ENCODE results near the gene MARCOL.

- no peak for TF ChIP-seq POLR2AphosphoS5 (IDR thresholded peaks at IDR 0.05)
- TF ChIP-seq POLR2A (IDR thresholded peaks at IDR 0.05), result no peak
- TF ChIP-seq, protein P1, sequence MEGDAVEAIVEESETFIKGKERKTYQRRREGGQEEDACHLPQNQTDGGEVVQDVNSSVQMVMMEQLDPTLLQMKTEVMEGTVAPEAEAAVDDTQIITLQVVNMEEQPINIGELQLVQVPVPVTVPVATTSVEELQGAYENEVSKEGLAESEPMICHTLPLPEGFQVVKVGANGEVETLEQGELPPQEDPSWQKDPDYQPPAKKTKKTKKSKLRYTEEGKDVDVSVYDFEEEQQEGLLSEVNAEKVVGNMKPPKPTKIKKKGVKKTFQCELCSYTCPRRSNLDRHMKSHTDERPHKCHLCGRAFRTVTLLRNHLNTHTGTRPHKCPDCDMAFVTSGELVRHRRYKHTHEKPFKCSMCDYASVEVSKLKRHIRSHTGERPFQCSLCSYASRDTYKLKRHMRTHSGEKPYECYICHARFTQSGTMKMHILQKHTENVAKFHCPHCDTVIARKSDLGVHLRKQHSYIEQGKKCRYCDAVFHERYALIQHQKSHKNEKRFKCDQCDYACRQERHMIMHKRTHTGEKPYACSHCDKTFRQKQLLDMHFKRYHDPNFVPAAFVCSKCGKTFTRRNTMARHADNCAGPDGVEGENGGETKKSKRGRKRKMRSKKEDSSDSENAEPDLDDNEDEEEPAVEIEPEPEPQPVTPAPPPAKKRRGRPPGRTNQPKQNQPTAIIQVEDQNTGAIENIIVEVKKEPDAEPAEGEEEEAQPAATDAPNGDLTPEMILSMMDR (IDR thresholded peaks at IDR 0.05 in 8 of 11, conservative IDR thresholded peaks at IDR 0.05 in 3 of 11), result no peak
These were observed at the start of gene MARCOL for GRCh38 chr5:148238418-148238794.

Measured in spleen (tissue), 7 donors.